HFF-Myc (cell line): Measurements from ENCODE around the gene FGF8.

Experiments
- DNase-seq: peaks from one replicate; pipeline ENCODE4 v3.0.0-alpha.2; 2011; ENCODE audit warnings: low read depth; ENCODE audit errors: extremely low read depth
- H3K4me3 ChIP-seq: replicated peaks from 2 replicates; pipeline ENCODE4 v1.5.1; 2011; ENCODE audit warnings: low read depth, mild to moderate bottlenecking, control low read depth, low read length
- CTCF ChIP-seq: IDR thresholded peaks from 2 replicates; pipeline ENCODE4 v1.5.1; 2012; ENCODE audit warnings: mild to moderate bottlenecking, low read depth, low read length, control low read depth; ENCODE audit errors: missing control alignments

Gene FGF8

GRCh38 chr10:101759309-101760247 lies 16.3 kb downstream of the FGF8 start:
- no peak for TF ChIP-seq CTCF
- DNase-seq: no peak
- H3K4me3 ChIP-seq: no peak overlapping the region

GRCh38 chr10:101758858-101759257 lies 17.1 kb downstream of the FGF8 start:
- H3K4me3 ChIP-seq: no peak overlapping the region
- no peak for TF ChIP-seq CTCF
- DNase-seq: no peak

GRCh38 chr10:101752241-101752640 lies 23.7 kb downstream of the FGF8 start:
- no peak for DNase-seq
- TF ChIP-seq CTCF: no peak
- H3K4me3 ChIP-seq: no peak overlapping the region

GRCh38 chr10:101749047-101750016 lies 26.6 kb downstream of the FGF8 start:
- DNase-seq: no peak
- TF ChIP-seq CTCF: peak; percentile 18
- H3K4me3 ChIP-seq: no peak overlapping the region

DNA sequence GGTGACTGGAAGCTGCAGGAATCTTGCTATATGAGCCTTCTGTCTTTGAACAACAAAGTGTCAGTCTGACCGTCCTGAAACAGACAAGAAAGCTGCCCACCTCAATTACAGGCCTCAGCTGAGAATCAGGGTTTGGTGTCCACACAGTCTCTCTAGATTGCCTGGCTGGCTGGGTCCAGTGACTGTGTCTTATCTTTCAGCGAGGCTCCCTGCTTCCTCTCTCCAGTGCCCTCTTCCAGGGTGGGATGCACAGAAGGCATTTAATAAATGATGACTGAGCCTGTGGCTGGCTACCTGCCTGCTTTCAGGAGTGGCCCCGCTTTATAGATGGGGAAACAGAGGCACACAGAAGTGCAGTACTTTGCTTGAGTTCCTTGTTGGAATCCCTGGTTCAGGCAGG lies 27.4 kb downstream of the FGF8 start:
- DNase-seq: no peak
- no peak overlapping the region for H3K4me3 ChIP-seq
- no peak for TF ChIP-seq CTCF

DNA sequence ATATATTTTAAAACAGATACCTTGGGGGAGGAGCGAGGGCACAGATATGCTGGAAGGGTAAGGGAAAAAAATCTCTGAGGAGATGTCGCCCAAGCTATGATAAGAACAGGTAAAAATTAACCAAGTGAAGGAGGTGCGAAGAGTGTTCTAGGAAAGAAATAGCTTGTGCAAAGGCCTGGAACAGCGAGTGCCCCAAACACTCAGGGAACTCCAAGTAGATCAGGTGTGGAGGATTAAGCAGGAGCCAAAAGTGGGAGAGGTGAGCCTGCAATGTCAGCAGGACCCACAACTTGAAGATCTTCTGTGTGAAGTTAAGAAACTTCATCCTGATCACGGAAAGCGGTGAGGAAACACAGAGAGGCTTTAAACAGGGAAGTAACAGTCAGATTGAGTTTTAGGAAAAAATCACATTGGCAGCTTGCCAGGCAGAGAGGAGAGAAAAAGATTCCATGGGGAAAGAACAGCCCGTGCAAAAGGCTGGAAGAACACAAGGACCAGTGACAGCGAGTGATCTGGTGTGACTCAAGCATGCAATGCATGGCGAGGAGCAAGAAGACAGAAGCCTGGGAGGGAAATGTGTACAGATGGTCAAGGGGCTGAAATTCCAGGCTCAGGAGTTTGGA lies 30.7 kb downstream of the FGF8 start:
- H3K4me3 ChIP-seq: no peak overlapping the region
- no peak for DNase-seq
- no peak for TF ChIP-seq CTCF
